Cardiac fibroblast (primary cell): ENCODE measurements around the gene PRKG1.

Experiments used
- DNase-seq, 2 donors: peaks; one replicate each; pipeline versions ENCODE4 v3.0.0 to v3.0.0-alpha.2; 2010; ENCODE audit warnings: low read depth in 2 of 2
- H3K4me3 ChIP-seq, 2 donors: replicated peaks in 1 of 2; 1 replicate in 1 of 2; 2 replicates in 1 of 2; pipeline ENCODE4 v1.5.1; 2011; ENCODE audit warnings: low read depth in 2 of 2, low read length in 2 of 2, mild to moderate bottlenecking in 2 of 2, moderate library complexity in 1 of 2
- TF ChIP-seq, protein P1 (sequence below): IDR thresholded peaks from one replicate; pipeline ENCODE4 v1.5.1; 2011; ENCODE audit warnings: low read depth, mild to moderate bottlenecking, low read length, inconsistent platforms

PRKG1 gene

DNA sequence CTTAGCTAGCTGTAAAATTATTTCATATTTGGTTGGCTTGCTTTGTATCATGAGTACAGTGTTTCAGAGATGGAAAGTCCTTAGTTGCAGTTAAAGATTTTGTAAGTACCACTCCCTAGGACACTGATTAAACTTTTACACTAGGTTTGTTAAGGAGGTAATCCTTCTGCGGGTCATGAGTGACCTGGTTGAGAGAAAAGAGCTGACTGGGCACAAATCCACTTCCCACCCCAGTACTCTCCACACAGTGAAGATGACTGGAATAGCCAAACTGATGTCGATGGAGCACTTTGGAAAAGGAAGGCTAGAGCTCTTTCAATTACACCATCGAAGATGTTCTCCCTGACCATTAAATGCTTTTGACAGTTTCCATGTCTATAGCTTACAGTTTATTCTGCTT, 433.2 kb downstream of the PRKG1 start:
- no peak overlapping the region for H3K4me3 ChIP-seq
- DNase-seq: no peak
- TF ChIP-seq, protein P1, sequence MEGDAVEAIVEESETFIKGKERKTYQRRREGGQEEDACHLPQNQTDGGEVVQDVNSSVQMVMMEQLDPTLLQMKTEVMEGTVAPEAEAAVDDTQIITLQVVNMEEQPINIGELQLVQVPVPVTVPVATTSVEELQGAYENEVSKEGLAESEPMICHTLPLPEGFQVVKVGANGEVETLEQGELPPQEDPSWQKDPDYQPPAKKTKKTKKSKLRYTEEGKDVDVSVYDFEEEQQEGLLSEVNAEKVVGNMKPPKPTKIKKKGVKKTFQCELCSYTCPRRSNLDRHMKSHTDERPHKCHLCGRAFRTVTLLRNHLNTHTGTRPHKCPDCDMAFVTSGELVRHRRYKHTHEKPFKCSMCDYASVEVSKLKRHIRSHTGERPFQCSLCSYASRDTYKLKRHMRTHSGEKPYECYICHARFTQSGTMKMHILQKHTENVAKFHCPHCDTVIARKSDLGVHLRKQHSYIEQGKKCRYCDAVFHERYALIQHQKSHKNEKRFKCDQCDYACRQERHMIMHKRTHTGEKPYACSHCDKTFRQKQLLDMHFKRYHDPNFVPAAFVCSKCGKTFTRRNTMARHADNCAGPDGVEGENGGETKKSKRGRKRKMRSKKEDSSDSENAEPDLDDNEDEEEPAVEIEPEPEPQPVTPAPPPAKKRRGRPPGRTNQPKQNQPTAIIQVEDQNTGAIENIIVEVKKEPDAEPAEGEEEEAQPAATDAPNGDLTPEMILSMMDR: no peak

DNA sequence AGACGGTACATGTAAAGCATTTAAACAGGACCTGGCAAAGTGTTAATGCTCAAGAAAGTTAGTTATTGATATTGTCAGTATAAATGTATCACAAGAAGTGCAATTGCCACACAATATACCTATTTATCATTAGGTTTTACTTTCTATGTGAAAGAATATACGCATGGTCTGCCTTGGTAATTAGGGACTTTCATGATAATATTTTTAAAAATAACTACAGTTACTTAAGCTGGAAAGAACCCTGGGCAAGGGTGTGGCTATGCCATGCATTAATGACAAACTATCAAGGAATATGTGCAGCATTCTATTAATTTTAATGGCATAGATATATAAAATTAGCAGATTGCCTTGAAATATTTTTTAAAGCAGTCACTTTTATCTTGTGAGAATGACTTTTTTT, 433.9 kb downstream of the PRKG1 start:
- TF ChIP-seq, protein P1: no peak
- H3K4me3 ChIP-seq: no peak overlapping the region
- no peak for DNase-seq

DNA sequence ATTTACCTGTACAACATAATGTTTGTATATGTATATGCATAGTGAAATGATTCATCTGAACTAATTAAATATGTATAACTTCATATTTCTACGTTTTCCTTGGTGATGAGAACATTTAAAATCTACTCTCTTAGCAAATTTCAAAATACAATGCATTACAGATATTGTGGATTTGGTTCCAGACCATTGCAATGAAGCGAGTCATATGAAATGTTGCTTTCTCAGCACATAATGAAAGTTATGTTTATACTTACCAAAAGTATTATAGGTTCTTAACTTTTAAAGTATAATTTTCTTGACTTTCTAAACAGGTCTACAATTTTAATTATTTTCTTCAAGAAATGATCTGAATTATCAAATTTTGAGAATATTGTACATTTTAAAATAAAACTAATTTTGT, 435.9 kb downstream of the PRKG1 start:
- TF ChIP-seq, protein P1: no peak
- no peak overlapping the region for H3K4me3 ChIP-seq
- peak; percentile 25 to 52 for DNase-seq

DNA sequence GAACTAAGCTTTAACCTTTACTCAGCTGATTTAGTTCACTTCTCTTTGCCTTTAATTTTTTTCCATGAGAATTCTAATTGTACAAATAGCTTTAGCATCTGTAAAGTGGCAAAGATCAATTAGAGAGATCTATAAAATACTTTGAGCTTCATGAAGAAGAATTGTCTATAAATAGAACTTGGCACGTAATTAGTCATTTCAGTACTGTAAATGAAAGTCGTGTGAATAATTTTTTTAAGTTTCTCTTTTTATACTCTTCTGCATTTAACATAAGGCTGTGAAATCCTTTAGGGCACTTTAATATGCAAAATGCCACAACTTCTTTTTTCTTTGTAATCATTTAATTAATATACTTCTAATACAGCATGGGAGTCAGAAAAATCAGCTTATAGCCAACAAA, 447.3 kb downstream of the PRKG1 start:
- no peak overlapping the region for H3K4me3 ChIP-seq
- no peak for DNase-seq
- TF ChIP-seq, protein P1: no peak

DNA sequence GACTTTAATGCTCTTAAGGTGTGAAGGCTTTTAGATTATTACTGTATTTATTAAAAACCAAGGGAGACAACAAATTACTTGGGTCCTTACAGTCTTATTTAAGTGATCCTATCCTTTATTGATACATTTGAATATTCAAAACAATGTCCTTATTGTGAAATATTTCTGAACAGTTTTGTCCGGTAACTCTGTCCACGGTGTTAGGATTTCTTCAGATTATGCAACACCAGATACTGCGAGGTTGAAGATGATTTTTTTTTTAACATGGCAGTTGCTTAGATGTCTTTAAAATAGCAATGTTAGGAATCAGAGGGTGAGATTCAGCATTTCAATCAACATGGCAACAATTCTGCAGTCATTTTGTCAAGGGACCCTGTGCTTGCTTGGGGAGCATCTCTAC, 448.6 kb downstream of the PRKG1 start:
- TF ChIP-seq, protein P1: no peak
- H3K4me3 ChIP-seq: no peak overlapping the region
- peak in 1 of 2 donors; percentile 7 for DNase-seq

DNA sequence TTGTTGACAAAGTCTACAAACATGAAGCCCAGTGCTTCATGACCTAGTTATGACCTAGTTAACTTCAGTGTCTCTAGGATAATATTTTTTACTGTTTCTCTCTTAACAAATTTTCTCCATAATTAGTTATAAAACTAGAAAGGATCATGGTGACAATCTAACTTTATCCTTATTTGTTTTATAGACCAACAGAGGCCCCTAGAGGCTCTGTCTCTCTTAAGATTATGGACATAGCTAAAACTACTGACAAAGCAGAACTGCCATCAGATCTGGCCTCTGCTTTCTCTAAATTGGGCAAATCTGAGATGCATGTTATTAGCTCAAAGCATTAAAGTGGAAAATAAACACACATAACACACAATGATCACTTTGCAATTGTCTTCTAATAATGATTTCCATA, 449.2 kb downstream of the PRKG1 start:
- TF ChIP-seq, protein P1: no peak
- no peak overlapping the region for H3K4me3 ChIP-seq
- no peak for DNase-seq

DNA sequence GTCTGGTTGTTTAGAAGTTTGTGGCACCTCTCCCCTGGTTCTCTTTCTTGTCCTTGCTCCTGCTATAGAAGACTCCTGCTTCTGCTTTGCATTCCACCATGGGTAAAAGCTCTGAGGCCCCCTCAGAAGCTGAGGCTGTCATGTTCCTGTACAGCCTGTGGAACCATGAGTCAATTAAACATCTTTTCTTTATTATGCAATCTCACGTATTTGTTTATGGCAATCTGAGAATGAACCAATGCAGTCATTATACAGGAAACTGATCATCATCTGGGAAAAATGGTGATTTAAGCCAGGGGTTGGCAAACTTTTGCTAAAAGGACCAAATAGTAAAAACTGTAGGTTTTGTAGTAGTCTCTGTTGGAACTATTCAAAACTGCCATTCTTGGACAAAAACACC, 449.8 kb downstream of the PRKG1 start:
- DNase-seq: peak; percentile 24 to 64
- TF ChIP-seq, protein P1: no peak
- no peak overlapping the region for H3K4me3 ChIP-seq
